IPS-18c (cell line): ENCODE results near the gene PLK5.
"Not testable (repeated sequence)": the region's sequence is repeated elsewhere in the genome, so short reads cannot be mapped to it uniquely, and the experiment has no call there.

Source experiments
- H3K4me3 ChIP-seq: 2 replicates; pipeline ENCODE4 v1.7.0; 2013; ENCODE audit warnings: low read depth, mild to moderate bottlenecking, low read length, moderate library complexity; ENCODE audit not compliant: insufficient read depth
- H3K9me3 ChIP-seq: one replicate; pipeline ENCODE4 v1.6.1; 2013; ENCODE audit warnings: mild to moderate bottlenecking, low read length, moderate library complexity; ENCODE audit not compliant: control insufficient read depth, insufficient read depth

PLK5 gene

GRCh38 chr19:1489463-1490310 is 34.2 kb upstream of the PLK5 start:
- Histone ChIP-seq H3K9me3 (no peaks in the 10 kb centered on the region), H3K4me3 (peak overlapping the region; percentile 85)

- peak within 1 kb of the TSS; percentile 85 for H3K4me3 ChIP-seq
- H3K9me3 ChIP-seq, result no peaks in the 10 kb centered on the region
Observed at GRCh38 chr19:1490311-1491113, 33.4 kb upstream of the PLK5 start, which contains the start of gene PCSK4. Gene PCSK4, minus strand, starts transcription at chr19:1490350. Its CDS starts 4 bp downstream, at chr19:1490346.

GRCh38 chr19:1491114-1491848 is 32.6 kb upstream of the PLK5 start, which contains the start of gene REEP6:
Gene REEP6, plus strand, starts transcription at chr19:1491181. Its CDS starts 89 bp downstream, at chr19:1491270.
- Histone ChIP-seq H3K4me3 (peak within 1 kb of the TSS; percentile 85), H3K9me3 (no peaks in the 10 kb centered on the region)

- peak overlapping the region; percentile 81 for H3K4me3 ChIP-seq
- no peaks in the 10 kb centered on the region for H3K9me3 ChIP-seq
Observed at GRCh38 chr19:1491849-1492170, 32.1 kb upstream of the PLK5 start.

GRCh38 chr19:1492474-1493006 is 31.3 kb upstream of the PLK5 start:
- no peaks in the 10 kb centered on the region for H3K9me3 ChIP-seq
- no peak overlapping the region for H3K4me3 ChIP-seq

GRCh38 chr19:1494115-1494815 is 29.6 kb upstream of the PLK5 start:
- Histone ChIP-seq H3K9me3 (no peaks in the 10 kb centered on the region), H3K4me3 (no peak overlapping the region)

- no peak overlapping the region for H3K4me3 ChIP-seq
- H3K9me3 ChIP-seq, result peaks cover 4% of the 10 kb centered on the region
Observed at GRCh38 chr19:1495051-1495798, 28.7 kb upstream of the PLK5 start.

GRCh38 chr19:1495799-1496713 is 27.8 kb upstream of the PLK5 start:
- H3K4me3 ChIP-seq, result no peak overlapping the region
- H3K9me3 ChIP-seq, result peaks cover 4% of the 10 kb centered on the region

- no peak overlapping the region for H3K4me3 ChIP-seq
- peaks cover 4% of the 10 kb centered on the region for H3K9me3 ChIP-seq
Observed at GRCh38 chr19:1496714-1497577, 26.9 kb upstream of the PLK5 start.

- no peak overlapping the region for H3K4me3 ChIP-seq
Observed at GRCh38 chr19:1497578-1498235, 26.2 kb upstream of the PLK5 start.

GRCh38 chr19:1499231-1499630 is 24.6 kb upstream of the PLK5 start:
- H3K4me3 ChIP-seq, H3K9me3 ChIP-seq: not testable (repeated sequence)

More at GRCh38 chr19:1497578-1498235, 26.2 kb upstream of the PLK5 start:
- H3K9me3 ChIP-seq, result peaks cover 4% of the 10 kb centered on the region

- peaks cover 6% of the 10 kb centered on the region for H3K9me3 ChIP-seq
- no peak overlapping the region for H3K4me3 ChIP-seq
Observed at GRCh38 chr19:1501200-1501595, 22.7 kb upstream of the PLK5 start.

GRCh38 chr19:1502433-1503088 is 21.3 kb upstream of the PLK5 start:
- H3K4me3 ChIP-seq, result no peak overlapping the region

More at GRCh38 chr19:1502433-1503088, 21.3 kb upstream of the PLK5 start:
- peaks cover 6% of the 10 kb centered on the region for H3K9me3 ChIP-seq
